Mesenchymal stem cell (in vitro differentiated cells and primary cell): ENCODE data around the gene LRRC4B.

ENCODE experiments used
- DNase-seq: peaks from one replicate; pipeline ENCODE4 v3.0.0-alpha.2; 2013
- H2AFZ ChIP-seq: one replicate; pipeline ENCODE4 v1.6.1; 2013; ENCODE audit warnings: low read depth, mild to moderate bottlenecking, control low read depth, inconsistent platforms, low read length, moderate library complexity
- H2AK5ac ChIP-seq: 2 replicates; pipeline ENCODE4 v1.6.1; 2013; ENCODE audit warnings: low read length, moderate library complexity, mild to moderate bottlenecking, inconsistent platforms; ENCODE audit not compliant: severe bottlenecking
- H2BK120ac ChIP-seq: one replicate; pipeline ENCODE4 v1.6.1; 2013; ENCODE audit warnings: low read depth, mild to moderate bottlenecking, inconsistent platforms, low read length, moderate library complexity
- H2BK12ac ChIP-seq, 2 experiments: one replicate each; pipeline ENCODE4 v1.6.1; 2013; ENCODE audit warnings: inconsistent platforms in 2 of 2, low read length in 2 of 2, mild to moderate bottlenecking in 2 of 2, moderate library complexity in 2 of 2, control low read depth in 1 of 2
- H2BK15ac ChIP-seq: one replicate; pipeline ENCODE4 v1.6.1; 2013; ENCODE audit warnings: mild to moderate bottlenecking, low read depth, inconsistent platforms; ENCODE audit not compliant: poor library complexity, severe bottlenecking
- H2BK5ac ChIP-seq: 2 replicates; pipeline ENCODE4 v1.6.1; 2013; ENCODE audit warnings: low read depth, mild to moderate bottlenecking, low read length, control low read depth, inconsistent platforms; ENCODE audit not compliant: poor library complexity, severe bottlenecking
- H3K14ac ChIP-seq, 2 experiments: one replicate each; pipeline ENCODE4 v1.6.1; 2013; ENCODE audit warnings: inconsistent platforms in 2 of 2, low read length in 2 of 2, control low read depth in 1 of 2, mild to moderate bottlenecking in 1 of 2, moderate library complexity in 1 of 2
- H3K18ac ChIP-seq, 2 experiments: one replicate each; pipeline ENCODE4 v1.6.1; 2013; ENCODE audit warnings: inconsistent platforms in 2 of 2, low read length in 2 of 2, control low read depth in 1 of 2, low read depth in 1 of 2, mild to moderate bottlenecking in 1 of 2
- H3K23ac ChIP-seq, 2 experiments: one replicate each; pipeline ENCODE4 v1.6.1; 2013; ENCODE audit warnings: inconsistent platforms in 2 of 2, low read length in 2 of 2, mild to moderate bottlenecking in 2 of 2, moderate library complexity in 2 of 2, control low read depth in 1 of 2
- H3K27ac ChIP-seq: 2 replicates; pipeline ENCODE4 v1.5.1; 2013; ENCODE audit warnings: mild to moderate bottlenecking, moderate library complexity, low read length, control low read depth, inconsistent platforms; ENCODE audit not compliant: poor library complexity, severe bottlenecking
- H3K27me3 ChIP-seq, 2 experiments: 2 replicates each; pipeline versions ENCODE4 v1.6.1 to v1.7.0; 2013; ENCODE audit warnings: low read length in 2 of 2, mild to moderate bottlenecking in 2 of 2, moderate library complexity in 2 of 2, control low read depth in 1 of 2, inconsistent platforms in 1 of 2; ENCODE audit not compliant: control insufficient read depth in 1 of 2, insufficient read depth in 1 of 2
- H3K36me3 ChIP-seq, 2 experiments: 2 replicates each; pipeline versions ENCODE4 v1.6.1 to v1.7.0; 2013; ENCODE audit warnings: low read length in 2 of 2, control low read depth in 1 of 2, inconsistent platforms in 1 of 2, low read depth in 1 of 2, mild to moderate bottlenecking in 1 of 2; ENCODE audit not compliant: insufficient read depth in 2 of 2, control insufficient read depth in 1 of 2
- H3K4ac ChIP-seq, 2 experiments: one replicate each; pipeline ENCODE4 v1.6.1; 2013; ENCODE audit warnings: inconsistent platforms in 2 of 2, low read length in 2 of 2, mild to moderate bottlenecking in 2 of 2, moderate library complexity in 2 of 2, control low read depth in 1 of 2, low read depth in 1 of 2
- H3K4me1 ChIP-seq: 2 replicates; pipeline ENCODE4 v1.6.1; 2013; ENCODE audit warnings: low read depth, low read length, control low read depth; ENCODE audit not compliant: control insufficient read depth, insufficient read depth
- H3K4me2 ChIP-seq: 2 replicates; pipeline ENCODE4 v1.6.1; 2013; ENCODE audit warnings: low read length, mild to moderate bottlenecking, inconsistent platforms; ENCODE audit not compliant: poor library complexity, severe bottlenecking
- H3K4me3 ChIP-seq, 2 experiments: 2 replicates each; pipeline versions ENCODE4 v1.5.1 to v1.7.0; 2013; ENCODE audit warnings: low read length in 2 of 2, mild to moderate bottlenecking in 2 of 2, control low read depth in 1 of 2, low read depth in 1 of 2; ENCODE audit not compliant: insufficient read depth in 1 of 2
- H3K79me1 ChIP-seq: replicated peaks from 2 replicates; pipeline ENCODE4 v1.6.1; 2013; ENCODE audit warnings: mild to moderate bottlenecking, control low read depth, low read length, inconsistent platforms; ENCODE audit not compliant: poor library complexity, severe bottlenecking
- H3K9ac ChIP-seq: 2 replicates; pipeline ENCODE4 v1.7.0; 2013; ENCODE audit warnings: mild to moderate bottlenecking, low read length, moderate library complexity
- H3K9me3 ChIP-seq: 2 replicates; pipeline ENCODE4 v1.7.0; 2013; ENCODE audit warnings: mild to moderate bottlenecking, low read length; ENCODE audit not compliant: control insufficient read depth
- H4K8ac ChIP-seq: one replicate; pipeline ENCODE4 v1.6.1; 2013; ENCODE audit warnings: inconsistent platforms, mild to moderate bottlenecking, low read length, moderate library complexity
- H4K91ac ChIP-seq: one replicate; pipeline ENCODE4 v1.6.1; 2013; ENCODE audit warnings: mild to moderate bottlenecking, low read length, inconsistent platforms
- WGBS: methylation state at CpG from one replicate; pipeline ENCODE4 v1.1.7; 2013; ENCODE audit warnings: mixed read lengths; 5-methylcytosine and 5-hydroxymethylcytosine counted together

Gene LRRC4B

GRCh38 chr19:50547385-50548190, 20.6 kb downstream of the LRRC4B start:
- Histone ChIP-seq H3K23ac (no peak overlapping the region), H2BK120ac (no peak overlapping the region), H2BK5ac (no peak overlapping the region), H3K36me3 (no peaks in the 10 kb centered on the region), H3K4me2 (no peak overlapping the region), H3K18ac (no peak overlapping the region), H4K8ac (no peak overlapping the region), H3K4ac (no peak overlapping the region), H3K27ac (no peak overlapping the region), H3K14ac (no peak overlapping the region), H3K79me1 (no peaks in the 10 kb centered on the region), H4K91ac (no peak overlapping the region), H2BK12ac (no peak overlapping the region), H3K9me3 (no peaks in the 10 kb centered on the region), H3K9ac (no peak overlapping the region), H3K27me3 (peaks cover 0 to 24% of the 10 kb centered on the region in 2 experiments), H2AK5ac (no peak overlapping the region), H3K4me3 (no peak overlapping the region), H3K4me1 (no peaks in the 10 kb centered on the region), H2BK15ac (no peak overlapping the region), H2AFZ (no peak overlapping the region)
- no peak for DNase-seq
- WGBS = 72% methylated on average over 18 of the region's 18 CpGs

GRCh38 chr19:50546527-50547221, 21.6 kb downstream of the LRRC4B start:
- Histone ChIP-seq H2BK120ac (no peak overlapping the region), H3K4me3 (no peak overlapping the region), H3K9me3 (no peaks in the 10 kb centered on the region), H3K18ac (no peak overlapping the region), H2BK12ac (no peak overlapping the region), H2AFZ (no peak overlapping the region), H3K27me3 (peaks cover 0 to 18% of the 10 kb centered on the region in 2 experiments), H3K4ac (no peak overlapping the region), H4K8ac (no peak overlapping the region), H3K14ac (no peak overlapping the region), H4K91ac (no peak overlapping the region), H3K23ac (no peak overlapping the region), H3K4me2 (no peak overlapping the region), H3K36me3 (no peaks in the 10 kb centered on the region), H2BK15ac (no peak overlapping the region), H3K4me1 (no peaks in the 10 kb centered on the region), H2BK5ac (no peak overlapping the region), H2AK5ac (no peak overlapping the region), H3K9ac (no peak overlapping the region), H3K27ac (no peak overlapping the region), H3K79me1 (no peaks in the 10 kb centered on the region)
- DNase-seq = no peak
- WGBS = 80% methylated on average over 29 of the region's 29 CpGs

- Histone ChIP-seq H3K18ac (no peak overlapping the region), H3K4me1 (no peaks in the 10 kb centered on the region), H2AK5ac (no peak overlapping the region), H3K4me3 (no peak overlapping the region), H3K14ac (no peak overlapping the region), H3K4ac (no peak overlapping the region), H3K27ac (no peak overlapping the region), H3K27me3 (peaks cover 0 to 12% of the 10 kb centered on the region in 2 experiments), H3K4me2 (no peak overlapping the region), H3K36me3 (no peaks in the 10 kb centered on the region), H3K23ac (no peak overlapping the region), H3K79me1 (no peaks in the 10 kb centered on the region), H2BK120ac (no peak overlapping the region), H2BK15ac (no peak overlapping the region), H3K9me3 (no peaks in the 10 kb centered on the region), H4K8ac (no peak overlapping the region), H2AFZ (no peak overlapping the region), H4K91ac (no peak overlapping the region), H2BK12ac (no peak overlapping the region), H2BK5ac (no peak overlapping the region), H3K9ac (no peak overlapping the region)
- WGBS = 87% methylated on average over 21 of the region's 21 CpGs
- DNase-seq = no peak
Measured at GRCh38 chr19:50542943-50543342, 25.3 kb downstream of the LRRC4B start.

GRCh38 chr19:50537769-50538230, 30.4 kb downstream of the LRRC4B start:
- H3K4me3 ChIP-seq = no peak overlapping the region
- H3K9me3 ChIP-seq = peaks cover 12% of the 10 kb centered on the region
- WGBS = 60% methylated on average over 15 of the region's 15 CpGs

More at GRCh38 chr19:50537769-50538230, 30.4 kb downstream of the LRRC4B start:
- H2AFZ ChIP-seq = no peak overlapping the region
- H2BK12ac ChIP-seq = no peak overlapping the region
- H2AK5ac ChIP-seq = no peak overlapping the region
- H3K27me3 ChIP-seq = peaks cover 0 to 6% of the 10 kb centered on the region in 2 experiments
- no peak overlapping the region for H3K9ac ChIP-seq
- no peak overlapping the region for H3K18ac ChIP-seq
- H2BK5ac ChIP-seq = no peak overlapping the region
- H3K4me1 ChIP-seq = no peaks in the 10 kb centered on the region
- H3K4ac ChIP-seq = no peak overlapping the region
- no peak overlapping the region for H3K14ac ChIP-seq
- no peak overlapping the region for H4K91ac ChIP-seq
- no peak overlapping the region for H2BK15ac ChIP-seq
- peak; percentile 29 for DNase-seq
- H3K79me1 ChIP-seq = no peaks in the 10 kb centered on the region
- H3K27ac ChIP-seq = no peak overlapping the region
- no peaks in the 10 kb centered on the region for H3K36me3 ChIP-seq
- H2BK120ac ChIP-seq = no peak overlapping the region
- no peak overlapping the region for H3K4me2 ChIP-seq
- H4K8ac ChIP-seq = no peak overlapping the region
- no peak overlapping the region for H3K23ac ChIP-seq
